LNCaP clone FGC (cell line): Measurements from ENCODE around the gene RAPGEF5.

Experiments
- DNase-seq: peaks from one replicate; pipeline ENCODE4 v3.0.0-alpha.2; 2011; ENCODE audit warnings: low read depth
- H3K4me3 ChIP-seq: 2 replicates; pipeline ENCODE4 v1.5.1; 2011; ENCODE audit warnings: mild to moderate bottlenecking, low read depth, low read length, control low read depth
- TF ChIP-seq, protein P1 (sequence below): IDR thresholded peaks from 2 replicates; pipeline ENCODE4 v1.5.1; 2012; ENCODE audit warnings: mild to moderate bottlenecking; ENCODE audit not compliant: control insufficient read depth, insufficient read depth; ENCODE audit errors: extremely low read depth

The RAPGEF5 gene

DNA sequence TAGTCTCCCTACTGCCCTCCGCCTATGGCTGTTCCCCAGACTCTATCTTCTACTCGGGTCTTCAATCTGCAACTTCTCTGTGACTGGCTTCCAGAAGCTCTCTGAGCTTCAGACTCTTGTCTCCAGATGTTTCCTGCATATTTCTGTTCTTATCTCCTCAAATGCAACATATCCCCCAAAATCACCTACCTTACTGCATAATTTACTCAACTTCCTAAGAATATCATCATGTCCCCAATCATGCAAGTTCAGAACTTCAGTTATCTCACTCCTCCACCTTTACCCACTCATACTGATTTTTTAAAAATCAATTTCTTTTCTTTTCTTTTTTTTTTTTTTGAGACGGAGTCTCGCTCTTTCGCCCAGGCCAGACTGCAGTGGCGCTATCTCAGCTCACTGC lies 68.8 kb downstream of the RAPGEF5 start:
- TF ChIP-seq, protein P1, sequence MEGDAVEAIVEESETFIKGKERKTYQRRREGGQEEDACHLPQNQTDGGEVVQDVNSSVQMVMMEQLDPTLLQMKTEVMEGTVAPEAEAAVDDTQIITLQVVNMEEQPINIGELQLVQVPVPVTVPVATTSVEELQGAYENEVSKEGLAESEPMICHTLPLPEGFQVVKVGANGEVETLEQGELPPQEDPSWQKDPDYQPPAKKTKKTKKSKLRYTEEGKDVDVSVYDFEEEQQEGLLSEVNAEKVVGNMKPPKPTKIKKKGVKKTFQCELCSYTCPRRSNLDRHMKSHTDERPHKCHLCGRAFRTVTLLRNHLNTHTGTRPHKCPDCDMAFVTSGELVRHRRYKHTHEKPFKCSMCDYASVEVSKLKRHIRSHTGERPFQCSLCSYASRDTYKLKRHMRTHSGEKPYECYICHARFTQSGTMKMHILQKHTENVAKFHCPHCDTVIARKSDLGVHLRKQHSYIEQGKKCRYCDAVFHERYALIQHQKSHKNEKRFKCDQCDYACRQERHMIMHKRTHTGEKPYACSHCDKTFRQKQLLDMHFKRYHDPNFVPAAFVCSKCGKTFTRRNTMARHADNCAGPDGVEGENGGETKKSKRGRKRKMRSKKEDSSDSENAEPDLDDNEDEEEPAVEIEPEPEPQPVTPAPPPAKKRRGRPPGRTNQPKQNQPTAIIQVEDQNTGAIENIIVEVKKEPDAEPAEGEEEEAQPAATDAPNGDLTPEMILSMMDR, result no peak
- no peak overlapping the region for H3K4me3 ChIP-seq
- no peak for DNase-seq

DNA sequence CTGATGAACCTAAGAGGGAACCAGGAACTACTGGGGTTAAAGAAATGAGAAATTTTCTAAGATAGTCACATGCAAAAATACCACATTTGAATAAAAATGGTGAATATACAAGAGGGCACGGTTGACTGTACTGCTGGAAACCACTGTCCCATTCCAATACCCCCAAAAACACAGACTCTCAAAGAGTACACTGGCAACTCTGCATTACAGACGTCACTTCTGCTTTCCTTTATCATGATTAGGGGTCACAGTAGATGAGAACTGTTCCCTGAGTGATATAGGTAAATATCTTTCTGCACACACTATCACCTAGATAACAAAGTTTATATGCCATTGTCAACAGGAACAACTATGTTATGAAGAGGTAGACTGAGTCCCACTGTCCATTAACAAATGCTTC lies 69.5 kb downstream of the RAPGEF5 start:
- TF ChIP-seq, protein P1, result no peak
- DNase-seq, result no peak
- no peak overlapping the region for H3K4me3 ChIP-seq

DNA sequence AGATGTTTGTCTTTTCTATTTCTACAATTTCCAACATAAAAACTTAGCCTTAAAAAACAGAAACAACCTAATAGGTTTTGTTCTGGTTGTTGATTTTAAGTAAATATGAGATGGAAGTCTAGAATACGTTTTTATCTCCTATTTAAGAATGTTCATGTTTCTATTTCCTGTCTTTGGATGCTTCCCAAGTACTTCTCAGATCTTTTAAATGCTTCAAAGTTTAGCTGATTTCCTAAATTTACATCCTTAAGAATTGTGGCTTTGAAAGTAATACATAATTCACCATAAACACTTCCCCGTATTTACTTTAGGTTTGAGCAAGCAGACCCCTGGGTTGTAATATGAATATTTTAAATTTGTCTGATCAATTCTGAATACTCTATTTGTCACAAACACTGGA lies 70.5 kb downstream of the RAPGEF5 start:
- TF ChIP-seq, protein P1, result no peak

DNA sequence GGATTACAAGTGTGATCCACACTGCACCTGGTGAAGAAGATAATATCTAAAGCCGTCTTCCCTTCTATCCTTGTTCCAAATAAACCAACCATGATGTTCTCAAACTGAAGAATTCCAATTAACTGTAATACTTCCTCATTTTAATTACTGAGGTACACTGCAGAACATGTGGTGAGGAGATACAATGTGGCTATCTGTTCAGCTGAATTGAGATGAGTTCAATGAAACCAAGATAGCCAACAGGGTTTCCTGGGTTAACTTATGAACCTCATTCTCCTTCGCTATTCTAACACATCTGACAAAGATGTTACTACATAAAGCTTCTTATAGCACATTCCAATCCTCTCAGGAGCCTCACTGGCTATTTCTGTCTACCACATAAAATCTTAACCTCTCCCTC lies 75.5 kb downstream of the RAPGEF5 start:
- no peak overlapping the region for H3K4me3 ChIP-seq
- no peak for DNase-seq
- TF ChIP-seq, protein P1, result no peak

More for the DNA sequence above, 70.5 kb downstream of the RAPGEF5 start:
- H3K4me3 ChIP-seq, result no peak overlapping the region
- DNase-seq, result no peak

DNA sequence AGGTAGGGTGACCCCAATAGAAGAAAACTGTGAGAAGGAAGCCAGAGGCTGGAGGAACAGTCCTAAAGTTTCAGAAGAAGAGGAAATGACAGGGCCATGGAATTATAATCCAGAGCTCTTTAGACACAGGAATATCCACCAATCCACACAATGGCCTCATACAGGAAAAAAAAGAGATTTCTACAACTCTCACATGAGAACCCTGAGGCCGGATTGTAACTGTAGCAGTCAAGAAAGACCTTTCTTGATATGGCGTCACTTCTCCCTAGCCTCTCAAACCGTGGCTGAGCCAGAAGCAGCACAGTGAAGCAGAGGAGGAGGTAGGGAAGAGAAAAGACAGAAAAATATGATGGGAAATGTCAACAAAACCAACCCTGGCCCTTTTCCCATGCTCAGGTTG lies 76.9 kb downstream of the RAPGEF5 start:
- DNase-seq, result no peak

DNA sequence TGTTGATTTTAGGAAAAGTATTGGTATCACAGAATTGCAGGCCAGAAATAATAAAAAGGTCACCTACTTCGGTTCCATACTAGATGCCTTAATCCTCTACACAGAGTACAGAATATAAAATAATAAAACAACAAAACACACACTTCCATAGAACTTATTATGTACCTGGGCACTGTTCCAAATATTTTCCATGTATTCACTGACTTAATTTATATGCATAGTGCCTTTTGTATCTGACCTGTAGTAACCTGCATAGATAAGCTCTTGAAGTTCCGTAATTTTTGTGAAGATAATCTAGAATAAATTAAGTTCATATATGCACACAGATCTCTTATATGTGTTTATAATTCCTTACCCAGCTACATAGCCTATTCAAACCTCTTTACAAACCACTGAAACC lies 78.3 kb downstream of the RAPGEF5 start:
- DNase-seq, result peak; percentile 76
- TF ChIP-seq, protein P1, result no peak
- no peak overlapping the region for H3K4me3 ChIP-seq

More for the DNA sequence above, 76.9 kb downstream of the RAPGEF5 start:
- no peak overlapping the region for H3K4me3 ChIP-seq
- TF ChIP-seq, protein P1, result no peak

DNA sequence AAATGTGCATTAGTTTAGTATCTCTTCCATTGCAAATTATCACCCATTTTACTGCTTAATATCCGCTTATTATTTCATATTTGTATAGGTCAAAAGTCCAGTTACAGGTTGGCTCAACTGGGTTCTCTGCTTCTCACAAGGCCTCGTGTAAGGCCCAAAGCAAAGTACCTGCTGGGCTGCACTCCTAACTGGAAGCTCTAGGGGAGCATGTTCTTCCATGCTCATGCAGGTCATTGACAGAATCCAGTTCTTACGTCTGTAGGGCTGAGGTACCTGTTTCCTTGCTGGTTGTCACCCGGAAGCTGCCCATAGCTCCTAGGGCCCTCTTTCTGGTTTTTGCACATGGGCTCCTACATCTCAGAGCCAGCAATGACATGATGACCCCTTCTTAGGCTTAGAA lies 79.6 kb downstream of the RAPGEF5 start:
- TF ChIP-seq, protein P1, result no peak
- no peak for DNase-seq
- H3K4me3 ChIP-seq, result no peak overlapping the region
